Measurements from ENCODE around the gene NPDC1.

Gene NPDC1

GRCh38 chr9:137076636-137077009 lies 30.6 kb upstream of the NPDC1 start:
- H3K36me3 ChIP-seq (ENCODE audit: insufficient read depth, low read length), result peaks cover 21% of the 10 kb centered on the region
- H3K4me1 ChIP-seq (ENCODE audit: insufficient read depth, low read length, severe bottlenecking), result peaks cover 25% of the 10 kb centered on the region
- H3K79me2 ChIP-seq (ENCODE audit: insufficient read depth, low read length), result no peaks in the 10 kb centered on the region
- H3K9me2 ChIP-seq (ENCODE audit: low read depth, low read length), result no peaks in the 10 kb centered on the region
- peak overlapping the region; percentile 95 for H3K4me2 ChIP-seq (ENCODE audit: low read length)
- no peaks in the 10 kb centered on the region for H4K20me1 ChIP-seq (ENCODE audit: insufficient read depth, low read length)
- H3K27me3 ChIP-seq (ENCODE audit: insufficient read depth, low read length), result no peaks in the 10 kb centered on the region
- H3K9me3 ChIP-seq (ENCODE audit: low read length), result no peaks in the 10 kb centered on the region
- no peak overlapping the region for H2AFZ ChIP-seq (ENCODE audit: low read length)
- peak overlapping the region; percentile 62 for H3K27ac ChIP-seq (ENCODE audit: low read depth, low read length, poor library complexity, severe bottlenecking)
- H3F3A ChIP-seq (ENCODE audit: insufficient read depth, low read length), result no peaks in the 10 kb centered on the region
- peak overlapping the region; percentile 63 for H3K4me3 ChIP-seq (ENCODE audit: low read depth, low read length, poor library complexity, severe bottlenecking)
- H3K9ac ChIP-seq (ENCODE audit: low read length), result peak overlapping the region; percentile 84
- no peak for TF ChIP-seq EZH2 (IDR thresholded peaks at IDR 0.05; ENCODE audit: borderline replicate concordance, low read length)
- TF ChIP-seq CTCF (IDR thresholded peaks at IDR 0.05; ENCODE audit: low read length), result no peak

GRCh38 chr9:137075275-137075775 lies 29.3 kb upstream of the NPDC1 start:
- Histone ChIP-seq H3K36me3 (ENCODE audit: insufficient read depth, low read length) (peaks cover 14% of the 10 kb centered on the region), H2AFZ (ENCODE audit: low read length) (no peak overlapping the region), H4K20me1 (ENCODE audit: insufficient read depth, low read length) (no peaks in the 10 kb centered on the region), H3K27me3 (ENCODE audit: insufficient read depth, low read length) (no peaks in the 10 kb centered on the region), H3K4me1 (ENCODE audit: insufficient read depth, low read length, severe bottlenecking) (peaks cover 35% of the 10 kb centered on the region), H3K27ac (ENCODE audit: low read depth, low read length, poor library complexity, severe bottlenecking) (peak overlapping the region; percentile 63), H3F3A (ENCODE audit: insufficient read depth, low read length) (no peaks in the 10 kb centered on the region), H3K9me2 (ENCODE audit: low read depth, low read length) (no peaks in the 10 kb centered on the region), H3K4me2 (ENCODE audit: low read length) (no peak overlapping the region), H3K4me3 (ENCODE audit: low read depth, low read length, poor library complexity, severe bottlenecking) (no peak overlapping the region), H3K79me2 (ENCODE audit: insufficient read depth, low read length) (no peaks in the 10 kb centered on the region), H3K9me3 (ENCODE audit: low read length) (no peaks in the 10 kb centered on the region), H3K9ac (ENCODE audit: low read length) (no peak overlapping the region; the same call in 1 of the 2 replicates)
- no peak for TF ChIP-seq CTCF (IDR thresholded peaks at IDR 0.05; ENCODE audit: low read length)
- TF ChIP-seq EZH2 (IDR thresholded peaks at IDR 0.05; ENCODE audit: borderline replicate concordance, low read length), result no peak

GRCh38 chr9:137074657-137075274 lies 28.8 kb upstream of the NPDC1 start:
- H4K20me1 ChIP-seq (ENCODE audit: insufficient read depth, low read length), result no peaks in the 10 kb centered on the region
- H3K27ac ChIP-seq (ENCODE audit: low read depth, low read length, poor library complexity, severe bottlenecking), result peak overlapping the region; percentile 63
- no peaks in the 10 kb centered on the region for H3K27me3 ChIP-seq (ENCODE audit: insufficient read depth, low read length)
- H3K9me2 ChIP-seq (ENCODE audit: low read depth, low read length), result no peaks in the 10 kb centered on the region
- H3K9ac ChIP-seq (ENCODE audit: low read length), result peak overlapping the region; percentile 22; the same call in 1 of the 2 replicates
- H3K9me3 ChIP-seq (ENCODE audit: low read length), result no peaks in the 10 kb centered on the region
- H3K4me1 ChIP-seq (ENCODE audit: insufficient read depth, low read length, severe bottlenecking), result peaks cover 35% of the 10 kb centered on the region
- H3K36me3 ChIP-seq (ENCODE audit: insufficient read depth, low read length), result peaks cover 8% of the 10 kb centered on the region
- no peak overlapping the region for H2AFZ ChIP-seq (ENCODE audit: low read length)
- no peak overlapping the region for H3K4me3 ChIP-seq (ENCODE audit: low read depth, low read length, poor library complexity, severe bottlenecking)
- no peak for TF ChIP-seq EZH2 (IDR thresholded peaks at IDR 0.05; ENCODE audit: borderline replicate concordance, low read length)
- no peak for TF ChIP-seq CTCF (IDR thresholded peaks at IDR 0.05; ENCODE audit: low read length)
- peak overlapping the region; percentile 22; the same call in 1 of the 2 replicates for H3K4me2 ChIP-seq (ENCODE audit: low read length)
- no peaks in the 10 kb centered on the region for H3F3A ChIP-seq (ENCODE audit: insufficient read depth, low read length)
- no peaks in the 10 kb centered on the region for H3K79me2 ChIP-seq (ENCODE audit: insufficient read depth, low read length)

Data from OCI-LY1 (cell line).